ENCODE measurements around the gene PVALEF. TPM values are rescaled to one million over a fixed set of nuclear protein-coding genes. Genes with fewer than 3 reads are reported as not detected.

The PVALEF gene
- total and polyA plus RNA-seq, 2 donors (not counting 1 experiment from before 2014, with no cell fraction given), result not detected

DNA sequence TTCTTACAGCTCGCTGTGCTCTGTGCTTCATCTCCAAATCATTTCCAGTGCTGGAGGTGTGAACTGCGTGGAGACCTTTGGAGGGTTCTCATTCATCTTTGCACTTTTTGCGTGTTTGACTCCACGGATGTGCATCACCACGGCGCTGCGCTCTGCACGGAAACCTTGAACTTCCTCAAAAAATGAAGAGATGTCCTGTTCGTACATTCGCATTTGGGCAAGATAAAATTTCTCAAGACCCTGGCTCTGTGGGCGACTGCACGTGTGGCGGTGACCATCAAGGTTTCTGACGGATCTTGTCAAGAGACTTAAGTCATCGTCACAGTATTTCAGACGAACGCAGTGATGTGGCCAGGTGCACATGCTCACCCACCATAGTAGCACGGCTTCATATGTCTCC lies 10.3 kb upstream of the PVALEF start:
- DNase-seq (ENCODE audit: low read depth in 2 of 2), result no peak

DNA sequence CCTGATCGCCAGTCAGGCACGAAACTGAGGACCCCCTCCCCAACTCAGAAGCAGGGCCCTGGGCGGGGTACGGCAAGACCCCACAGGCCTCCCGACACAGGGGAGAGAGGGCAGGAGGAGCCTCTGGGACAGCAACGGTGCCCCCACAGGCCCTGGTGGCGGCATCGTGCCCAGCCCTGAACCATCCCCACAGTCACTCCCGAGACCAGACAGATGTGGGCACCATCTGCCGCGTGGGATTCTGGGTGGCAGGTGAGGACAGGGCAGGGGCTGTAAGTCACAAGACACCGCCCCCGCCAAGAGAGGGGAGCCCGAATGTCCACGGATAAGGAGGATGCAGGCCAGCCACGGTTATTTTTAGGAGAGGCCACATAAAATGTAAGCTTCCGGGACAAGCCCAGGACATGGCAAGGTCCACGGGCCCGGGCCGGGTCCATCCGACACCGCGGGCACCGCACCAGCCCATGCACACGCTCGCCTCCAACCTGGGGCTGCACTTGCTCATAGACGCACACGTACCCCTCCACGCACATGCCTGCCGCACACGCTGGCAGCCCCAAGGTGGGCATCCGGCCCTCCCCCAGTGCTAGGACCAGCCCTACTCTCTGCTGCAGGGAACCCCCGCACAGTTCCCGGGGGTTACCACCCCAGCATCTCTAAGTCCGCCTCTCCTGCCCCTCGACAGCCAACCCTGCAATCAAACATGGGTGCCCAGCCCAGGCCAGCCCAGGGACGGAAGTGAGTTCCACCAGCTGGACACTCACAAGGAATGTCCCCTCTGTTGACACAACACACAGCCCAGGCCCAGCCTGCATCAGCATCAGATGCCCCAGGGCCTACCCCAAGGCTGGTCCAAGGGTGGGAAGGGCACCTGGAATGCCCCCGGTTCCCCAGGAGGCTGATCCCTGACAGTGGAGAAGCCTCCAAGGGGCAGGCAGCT lies 8.2 kb upstream of the PVALEF start:
- no peak overlapping the region for H3K9ac ChIP-seq (ENCODE audit: insufficient read depth, low read length)
- no peak for DNase-seq (ENCODE audit: low read depth in 2 of 2)
- TF ChIP-seq, protein P1, sequence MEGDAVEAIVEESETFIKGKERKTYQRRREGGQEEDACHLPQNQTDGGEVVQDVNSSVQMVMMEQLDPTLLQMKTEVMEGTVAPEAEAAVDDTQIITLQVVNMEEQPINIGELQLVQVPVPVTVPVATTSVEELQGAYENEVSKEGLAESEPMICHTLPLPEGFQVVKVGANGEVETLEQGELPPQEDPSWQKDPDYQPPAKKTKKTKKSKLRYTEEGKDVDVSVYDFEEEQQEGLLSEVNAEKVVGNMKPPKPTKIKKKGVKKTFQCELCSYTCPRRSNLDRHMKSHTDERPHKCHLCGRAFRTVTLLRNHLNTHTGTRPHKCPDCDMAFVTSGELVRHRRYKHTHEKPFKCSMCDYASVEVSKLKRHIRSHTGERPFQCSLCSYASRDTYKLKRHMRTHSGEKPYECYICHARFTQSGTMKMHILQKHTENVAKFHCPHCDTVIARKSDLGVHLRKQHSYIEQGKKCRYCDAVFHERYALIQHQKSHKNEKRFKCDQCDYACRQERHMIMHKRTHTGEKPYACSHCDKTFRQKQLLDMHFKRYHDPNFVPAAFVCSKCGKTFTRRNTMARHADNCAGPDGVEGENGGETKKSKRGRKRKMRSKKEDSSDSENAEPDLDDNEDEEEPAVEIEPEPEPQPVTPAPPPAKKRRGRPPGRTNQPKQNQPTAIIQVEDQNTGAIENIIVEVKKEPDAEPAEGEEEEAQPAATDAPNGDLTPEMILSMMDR (conservative IDR thresholded peaks at IDR 0.05 in 1 of 2, IDR thresholded peaks at IDR 0.05 in 1 of 2; ENCODE audit: low read depth in 1 of 2, low read length in 2 of 2), result no peak
- TF ChIP-seq EZH2 (IDR thresholded peaks at IDR 0.05; ENCODE audit: low read length, missing control alignments), result no peak
- no peak overlapping the region for H3K27ac ChIP-seq (ENCODE audit: insufficient read depth, low read length)
- H3K79me2 ChIP-seq (ENCODE audit: control insufficient read depth, insufficient read depth, low read length), result no peaks in the 10 kb centered on the region
- H2AFZ ChIP-seq (ENCODE audit: low read length), result no peak overlapping the region
- H3K4me2 ChIP-seq (ENCODE audit: extremely low read depth, insufficient read depth, low read length), result no peak overlapping the region
- no peaks in the 10 kb centered on the region for H3K4me1 ChIP-seq (ENCODE audit: control insufficient read depth, extremely low read depth, insufficient read depth, low read length)
- no peaks in the 10 kb centered on the region for H3K36me3 ChIP-seq (ENCODE audit: control insufficient read depth, insufficient read depth, low read length)
- no peak overlapping the region for H3K4me3 ChIP-seq (replicated peaks in 1 of 4; ENCODE audit: control extremely low read depth in 1 of 4, insufficient read depth in 1 of 4, low read depth in 3 of 4, low read length in 4 of 4)
- no peaks in the 10 kb centered on the region for H4K20me1 ChIP-seq (ENCODE audit: control insufficient read depth, extremely low read depth, insufficient read depth, low read length)
- H3K27me3 ChIP-seq (ENCODE audit: control insufficient read depth, insufficient read depth, low read length), result no peaks in the 10 kb centered on the region
- H3K9me3 ChIP-seq (ENCODE audit: control insufficient read depth, insufficient read depth, low read depth, low read length), result no peaks in the 10 kb centered on the region

More for the DNA sequence above, 10.3 kb upstream of the PVALEF start:
- Histone ChIP-seq H3K4me1 (ENCODE audit: control insufficient read depth, extremely low read depth, insufficient read depth, low read length) (no peaks in the 10 kb centered on the region), H3K36me3 (ENCODE audit: control insufficient read depth, insufficient read depth, low read length) (no peaks in the 10 kb centered on the region), H3K4me2 (ENCODE audit: extremely low read depth, insufficient read depth, low read length) (no peak overlapping the region), H3K27ac (ENCODE audit: insufficient read depth, low read length) (no peak overlapping the region), H3K4me3 (replicated peaks in 1 of 4; ENCODE audit: control extremely low read depth in 1 of 4, insufficient read depth in 1 of 4, low read depth in 3 of 4, low read length in 4 of 4) (no peak overlapping the region), H3K9ac (ENCODE audit: insufficient read depth, low read length) (no peak overlapping the region), H2AFZ (ENCODE audit: low read length) (no peak overlapping the region), H4K20me1 (ENCODE audit: control insufficient read depth, extremely low read depth, insufficient read depth, low read length) (no peaks in the 10 kb centered on the region), H3K9me3 (ENCODE audit: control insufficient read depth, insufficient read depth, low read depth, low read length) (no peaks in the 10 kb centered on the region), H3K27me3 (ENCODE audit: control insufficient read depth, insufficient read depth, low read length) (no peaks in the 10 kb centered on the region), H3K79me2 (ENCODE audit: control insufficient read depth, insufficient read depth, low read length) (no peaks in the 10 kb centered on the region)
- TF ChIP-seq EZH2 (IDR thresholded peaks at IDR 0.05; ENCODE audit: low read length, missing control alignments), result no peak
- TF ChIP-seq, protein P1 (conservative IDR thresholded peaks at IDR 0.05 in 1 of 2, IDR thresholded peaks at IDR 0.05 in 1 of 2; ENCODE audit: low read depth in 1 of 2, low read length in 2 of 2), result no peak

DNA sequence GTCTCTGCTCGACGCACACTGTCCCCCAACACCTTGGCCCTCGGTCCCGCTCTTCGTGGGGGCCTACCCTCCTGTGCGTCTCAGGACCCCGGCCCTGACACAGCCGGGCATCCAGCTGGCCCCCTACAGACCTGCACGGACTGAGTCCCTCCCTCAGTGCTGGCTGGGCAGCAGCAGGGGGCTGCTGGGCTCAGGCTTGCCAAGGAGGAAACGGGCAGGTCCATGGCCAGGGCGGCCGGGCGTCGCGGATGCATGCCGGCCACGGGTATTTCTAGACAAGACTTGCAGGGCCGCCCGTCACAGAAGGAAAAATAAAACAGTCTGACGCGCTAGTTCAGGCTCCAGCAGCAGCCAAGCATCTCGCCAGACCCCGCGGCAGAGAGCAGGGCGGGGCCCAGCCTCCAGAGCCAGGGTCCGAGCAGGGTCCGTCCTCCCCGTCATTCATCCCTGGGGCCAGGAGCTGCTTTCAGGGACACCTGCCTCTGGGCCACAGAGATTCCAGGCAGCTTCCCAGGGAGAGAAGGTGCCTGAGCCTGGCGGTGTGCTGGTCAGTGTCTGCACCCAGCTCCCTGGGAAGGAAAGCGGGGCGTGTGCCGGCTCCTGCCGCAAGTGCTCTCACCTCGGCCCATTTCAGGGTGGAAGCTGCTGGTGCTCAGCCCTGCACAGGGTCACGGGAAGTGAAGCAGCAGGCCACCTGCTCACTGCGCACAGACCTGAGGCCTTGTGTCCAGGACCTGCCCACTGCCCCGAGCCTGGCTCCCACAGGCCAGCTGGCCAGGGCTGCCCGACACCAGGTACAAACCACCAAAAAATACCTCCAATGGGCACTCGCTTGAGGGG lies 7.2 kb upstream of the PVALEF start:
- H3K4me1 ChIP-seq (ENCODE audit: control insufficient read depth, extremely low read depth, insufficient read depth, low read length), result no peaks in the 10 kb centered on the region
- H3K4me3 ChIP-seq (replicated peaks in 1 of 4; ENCODE audit: control extremely low read depth in 1 of 4, insufficient read depth in 1 of 4, low read depth in 3 of 4, low read length in 4 of 4), result no peak overlapping the region
- no peak for DNase-seq (ENCODE audit: low read depth in 2 of 2)
- TF ChIP-seq EZH2 (IDR thresholded peaks at IDR 0.05; ENCODE audit: low read length, missing control alignments), result no peak
- TF ChIP-seq, protein P1 (conservative IDR thresholded peaks at IDR 0.05 in 1 of 2, IDR thresholded peaks at IDR 0.05 in 1 of 2; ENCODE audit: low read depth in 1 of 2, low read length in 2 of 2), result no peak
- no peaks in the 10 kb centered on the region for H3K79me2 ChIP-seq (ENCODE audit: control insufficient read depth, insufficient read depth, low read length)
- H3K4me2 ChIP-seq (ENCODE audit: extremely low read depth, insufficient read depth, low read length), result no peak overlapping the region
- no peak overlapping the region for H3K9ac ChIP-seq (ENCODE audit: insufficient read depth, low read length)
- H3K36me3 ChIP-seq (ENCODE audit: control insufficient read depth, insufficient read depth, low read length), result no peaks in the 10 kb centered on the region
- H3K27me3 ChIP-seq (ENCODE audit: control insufficient read depth, insufficient read depth, low read length), result no peaks in the 10 kb centered on the region
- no peak overlapping the region for H2AFZ ChIP-seq (ENCODE audit: low read length)
- no peaks in the 10 kb centered on the region for H4K20me1 ChIP-seq (ENCODE audit: control insufficient read depth, extremely low read depth, insufficient read depth, low read length)
- no peaks in the 10 kb centered on the region for H3K9me3 ChIP-seq (ENCODE audit: control insufficient read depth, insufficient read depth, low read depth, low read length)
- no peak overlapping the region for H3K27ac ChIP-seq (ENCODE audit: insufficient read depth, low read length)
